Peyer's patch (tissue), 4 donors: ENCODE results near the gene ETV6.

Experiments
- POLR2A ChIP-seq, 2 donors: fragments of 450-650 bp; IDR thresholded peaks; one replicate each; pipeline ENCODE4 v1.5.1; 2017; ENCODE audit warnings: antibody characterized with exemption in 2 of 2, mild to moderate bottlenecking in 2 of 2, moderate library complexity in 2 of 2
- TF ChIP-seq, protein P1 (sequence below), 6 experiments: fragments of 450-650 bp in 4 of 6; fragments of 200-600 bp in 2 of 6; sonication (generic) in 1 of 6; IDR thresholded peaks; one replicate each; pipeline ENCODE4 v1.5.1; 2017 to 2019; ENCODE audit warnings: antibody characterized with exemption in 6 of 6, mild to moderate bottlenecking in 3 of 6, moderate library complexity in 1 of 6

DNA sequence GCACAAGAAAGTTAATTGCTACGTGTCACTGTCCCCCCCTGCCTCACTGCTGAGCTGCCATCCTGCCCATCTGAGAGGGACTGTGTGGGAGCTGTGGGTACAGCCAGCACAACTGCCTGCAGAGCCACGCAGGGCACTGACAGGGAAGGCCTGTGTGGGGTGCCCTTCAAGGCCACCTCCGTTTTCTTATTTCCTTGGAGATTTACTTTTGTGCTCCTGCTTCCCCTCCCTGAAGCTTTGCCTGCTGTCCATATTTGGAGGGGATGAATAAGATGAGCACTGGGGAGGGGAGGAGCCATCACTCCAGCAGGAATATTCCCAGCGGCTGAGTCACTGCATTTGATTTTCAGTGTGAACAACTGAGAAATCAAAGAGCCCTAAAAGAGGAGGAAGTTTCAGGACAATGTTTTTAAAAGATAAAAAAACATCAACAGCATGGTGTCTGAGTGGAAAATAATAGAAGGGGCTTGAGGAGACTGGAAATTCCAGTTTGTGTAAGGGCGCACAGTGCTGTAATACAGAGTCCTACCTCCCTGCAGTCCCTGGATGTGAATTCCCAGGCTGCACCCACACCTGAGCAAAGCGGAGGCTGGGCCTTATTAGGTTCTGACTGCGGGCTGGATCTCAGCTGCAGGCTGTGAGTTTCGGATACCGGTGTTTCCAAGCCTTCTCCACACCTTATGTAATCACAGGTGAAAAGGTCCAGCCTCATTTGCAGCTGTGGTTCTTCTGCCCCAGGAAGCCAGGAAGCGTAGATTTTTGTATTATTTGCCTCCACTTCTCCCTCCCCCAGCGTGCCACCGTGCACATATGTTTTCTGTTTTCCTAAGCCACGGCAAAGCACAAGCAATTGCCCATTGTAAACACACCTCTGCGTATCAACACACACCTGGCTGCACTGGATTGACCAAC lies 228.7 kb downstream of the ETV6 start:
- TF ChIP-seq, protein P1, sequence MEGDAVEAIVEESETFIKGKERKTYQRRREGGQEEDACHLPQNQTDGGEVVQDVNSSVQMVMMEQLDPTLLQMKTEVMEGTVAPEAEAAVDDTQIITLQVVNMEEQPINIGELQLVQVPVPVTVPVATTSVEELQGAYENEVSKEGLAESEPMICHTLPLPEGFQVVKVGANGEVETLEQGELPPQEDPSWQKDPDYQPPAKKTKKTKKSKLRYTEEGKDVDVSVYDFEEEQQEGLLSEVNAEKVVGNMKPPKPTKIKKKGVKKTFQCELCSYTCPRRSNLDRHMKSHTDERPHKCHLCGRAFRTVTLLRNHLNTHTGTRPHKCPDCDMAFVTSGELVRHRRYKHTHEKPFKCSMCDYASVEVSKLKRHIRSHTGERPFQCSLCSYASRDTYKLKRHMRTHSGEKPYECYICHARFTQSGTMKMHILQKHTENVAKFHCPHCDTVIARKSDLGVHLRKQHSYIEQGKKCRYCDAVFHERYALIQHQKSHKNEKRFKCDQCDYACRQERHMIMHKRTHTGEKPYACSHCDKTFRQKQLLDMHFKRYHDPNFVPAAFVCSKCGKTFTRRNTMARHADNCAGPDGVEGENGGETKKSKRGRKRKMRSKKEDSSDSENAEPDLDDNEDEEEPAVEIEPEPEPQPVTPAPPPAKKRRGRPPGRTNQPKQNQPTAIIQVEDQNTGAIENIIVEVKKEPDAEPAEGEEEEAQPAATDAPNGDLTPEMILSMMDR (IDR thresholded peaks at IDR 0.05), result no peak
- TF ChIP-seq POLR2A (IDR thresholded peaks at IDR 0.05), result no peak
